ENCODE results near the gene ZNF37A.
"Not testable (repeated sequence)": the region's sequence is repeated elsewhere in the genome, so short reads cannot be mapped to it uniquely, and the experiment has no call there.

The ZNF37A gene

GRCh38 chr10:38150891-38151463, 56.8 kb downstream of the ZNF37A start:
- not testable (repeated sequence) for DNase-seq

GRCh38 chr10:38156416-38157269, 62.5 kb downstream of the ZNF37A start:
- DNase-seq = no peak

GRCh38 chr10:38157270-38157685, 63.1 kb downstream of the ZNF37A start:
- DNase-seq = no peak

- DNase-seq = no peak
Observed at GRCh38 chr10:38159004-38159403, 64.9 kb downstream of the ZNF37A start.

- no peak for DNase-seq
Observed at GRCh38 chr10:38163617-38164016, 69.5 kb downstream of the ZNF37A start.

GRCh38 chr10:38174336-38174735, 80.2 kb downstream of the ZNF37A start:
- no peak for DNase-seq

- DNase-seq = no peak
Observed at GRCh38 chr10:38184477-38184876, 90.3 kb downstream of the ZNF37A start.

All from central memory CD4-positive, alpha-beta T cell (primary cell).